Skin of body (tissue), 2 donors: ENCODE measurements around the gene ASB18. TPM values are rescaled to one million over a fixed set of nuclear protein-coding genes. Genes with fewer than 3 reads are reported as not detected.

Experiments used
- small RNA-seq: library from RNA; depleted of rRNA; stranded (forward); fragments of <200 nt; gene quantifications from one replicate; pipeline ENCODE3, GENCODE V24; 2014; ENCODE audit warnings: low replicate concordance
- total RNA-seq: library from RNA; depleted of rRNA; stranded (reverse); fragments of >200 nt; gene quantifications from one replicate; pipeline ENCODE4 v1.2.3, GENCODE V29; 2014

Gene ASB18
- total RNA-seq, 1 donor from 2014 or later: 0.79 TPM

Small RNA genes lying within 50 kb of the gene (small RNA-seq; reads per million reads assigned to genes)
- gene RF00019 (not detected), gene RNU1-31P (not detected)

Other genes with a start within 250 kb of the ASB18 start
- not detected for gene GBX2, start 96.0 kb downstream of the ASB18 start, total RNA-seq